NCI-H82 treated with DMSO at 0.1 percent for 48 hours (cell line): ENCODE data around the gene UNC5A.

ENCODE experiments used
- DNase-seq: peaks from one replicate; lab custom pipeline; 2025; ENCODE audit not compliant: unreplicated experiment; lab: John Stamatoyannopoulos, UW

Gene UNC5A

DNA sequence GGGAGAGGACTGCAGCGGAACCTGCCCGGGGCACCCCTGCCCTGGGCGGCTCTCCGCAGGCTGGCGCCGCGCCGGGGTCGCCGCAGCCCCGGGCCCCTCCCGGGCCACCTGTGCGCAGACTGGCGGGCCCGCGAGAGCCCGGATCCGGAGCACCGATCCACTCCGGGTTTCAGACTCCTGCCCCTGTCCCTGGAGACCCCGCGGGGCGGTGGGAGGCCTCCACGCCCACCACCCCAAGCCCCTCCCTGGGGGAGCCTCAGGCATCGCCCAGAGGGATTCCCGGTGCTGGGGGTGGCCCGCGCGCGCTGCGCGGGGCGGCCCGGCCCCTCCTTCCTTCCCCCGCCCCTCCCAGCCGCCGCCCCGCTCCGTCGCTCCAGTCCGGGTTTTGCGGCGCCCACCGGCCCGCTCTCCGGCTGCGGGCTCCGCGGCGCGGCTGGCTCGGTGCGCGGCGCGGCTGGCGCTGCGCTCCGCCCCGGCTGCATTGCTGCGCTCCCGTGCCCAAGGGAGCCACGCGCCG, at the start of gene UNC5A:
TSS of gene UNC5A (plus strand) at position 479 of the 517 bp plus-strand sequence. CDS start 192 bp downstream, outside the sequence.
- DNase-seq: peak; percentile 69

DNA sequence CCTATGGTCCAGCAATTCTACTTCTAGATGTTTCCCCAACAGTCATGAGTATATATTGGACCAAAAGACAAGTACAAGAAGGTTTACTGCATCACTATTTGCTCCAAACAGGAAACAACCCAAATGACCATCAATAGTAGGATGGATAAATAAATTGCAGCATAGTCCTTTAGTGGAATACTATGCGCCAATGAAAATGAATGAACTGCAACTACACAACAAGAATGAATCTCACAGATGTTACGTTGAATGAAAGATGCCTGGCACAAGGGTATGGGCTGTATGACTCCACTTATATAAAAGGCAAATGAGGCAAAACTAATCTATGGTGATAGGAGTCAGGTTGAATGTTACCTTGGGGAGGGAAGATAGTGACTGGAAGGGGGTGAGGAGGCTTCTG, 48.6 kb upstream of the UNC5A start:
- DNase-seq: no peak

DNA sequence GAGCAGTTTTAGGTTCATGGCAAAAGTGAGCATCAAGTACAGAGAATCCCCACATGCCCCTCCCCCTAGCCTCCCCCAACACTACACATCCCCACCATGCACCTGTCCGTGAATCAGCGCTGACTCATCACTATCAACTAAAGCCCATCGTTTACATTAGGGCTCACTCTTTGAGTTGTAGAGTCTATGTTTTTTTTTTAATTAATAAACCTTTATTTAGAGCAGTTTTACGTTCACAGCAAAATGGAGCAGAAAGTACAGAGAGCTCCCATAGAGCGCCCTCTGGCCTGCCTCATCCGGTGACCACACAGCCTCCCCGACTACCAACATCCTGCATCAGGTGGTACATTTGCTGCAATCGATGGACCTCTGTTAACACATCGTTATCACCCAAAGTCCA, 47.9 kb upstream of the UNC5A start:
- no peak for DNase-seq

DNA sequence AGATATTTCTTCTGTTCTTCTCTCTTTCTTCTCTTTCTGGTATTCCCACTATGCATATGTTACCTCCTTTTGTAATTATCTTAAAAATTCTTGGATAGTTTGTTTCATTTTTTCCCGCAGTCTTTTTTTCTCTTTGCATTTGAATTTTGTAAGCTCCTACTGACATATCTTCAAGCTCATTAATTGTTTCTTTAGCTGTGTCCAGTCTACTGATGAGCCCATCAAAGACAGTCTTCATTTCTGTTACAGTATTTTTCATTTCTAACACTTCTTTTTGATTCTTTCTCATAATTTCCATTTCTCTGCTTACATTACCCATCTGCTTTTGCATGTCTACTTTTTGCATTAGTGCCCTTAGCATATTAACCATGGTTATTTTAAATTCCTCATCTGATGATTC, 44.7 kb upstream of the UNC5A start:
- no peak for DNase-seq

DNA sequence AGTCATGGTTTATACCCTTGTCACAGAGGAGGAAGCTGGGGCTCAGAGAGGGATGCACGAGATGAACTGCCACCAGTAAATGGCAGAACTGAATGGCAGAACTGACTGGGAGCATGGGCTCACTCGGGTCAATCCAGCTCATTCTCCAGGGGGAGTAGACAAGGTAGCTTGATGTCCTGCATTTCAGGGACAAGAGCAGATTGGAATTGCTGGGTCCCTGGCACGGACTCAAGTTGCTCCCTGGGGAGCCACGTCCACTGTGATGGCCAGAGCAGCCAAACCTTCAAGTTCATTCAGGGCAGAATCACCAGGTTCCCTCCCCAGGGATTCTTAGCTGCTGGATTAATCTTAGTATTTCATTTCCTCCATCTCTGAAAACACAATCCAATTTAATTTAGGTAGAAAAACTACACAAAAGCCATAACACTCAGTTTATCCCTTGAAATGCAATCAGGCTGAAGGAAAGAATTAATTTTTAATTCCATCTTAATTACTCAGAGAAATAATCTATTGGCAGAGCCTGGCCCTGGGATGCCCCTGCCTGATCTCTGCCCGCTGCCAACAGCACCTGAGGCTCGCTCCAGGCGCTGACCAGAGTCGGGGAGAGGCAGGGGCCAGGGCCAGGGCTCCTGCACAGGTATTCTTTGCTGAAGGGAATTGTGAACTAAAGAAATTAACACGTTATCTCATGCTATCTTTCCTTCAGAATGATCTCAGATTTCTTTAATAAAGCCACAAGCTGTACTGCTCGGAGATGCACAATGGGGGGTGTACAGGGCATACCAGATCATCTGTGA, 42.0 kb upstream of the UNC5A start:
- no peak for DNase-seq

DNA sequence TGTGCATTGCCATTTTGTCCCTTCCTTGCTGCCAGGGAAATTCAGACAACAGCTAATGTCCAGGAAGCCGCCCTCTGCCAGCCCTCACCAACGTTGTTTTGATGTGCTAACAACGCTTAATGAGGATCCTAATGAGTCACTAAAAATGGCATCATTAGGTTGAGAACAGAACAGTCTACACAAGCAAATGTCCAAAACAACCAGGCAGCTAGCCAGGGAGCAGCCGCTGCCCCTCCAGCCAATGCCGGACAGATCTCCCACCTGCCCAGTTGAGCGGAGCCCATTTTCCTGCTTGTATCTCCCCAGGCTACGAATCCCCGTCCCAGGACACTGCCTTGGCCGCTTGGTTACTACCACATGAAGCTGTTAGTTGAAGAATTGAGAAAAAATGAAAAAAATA, 40.4 kb upstream of the UNC5A start:
- no peak for DNase-seq

DNA sequence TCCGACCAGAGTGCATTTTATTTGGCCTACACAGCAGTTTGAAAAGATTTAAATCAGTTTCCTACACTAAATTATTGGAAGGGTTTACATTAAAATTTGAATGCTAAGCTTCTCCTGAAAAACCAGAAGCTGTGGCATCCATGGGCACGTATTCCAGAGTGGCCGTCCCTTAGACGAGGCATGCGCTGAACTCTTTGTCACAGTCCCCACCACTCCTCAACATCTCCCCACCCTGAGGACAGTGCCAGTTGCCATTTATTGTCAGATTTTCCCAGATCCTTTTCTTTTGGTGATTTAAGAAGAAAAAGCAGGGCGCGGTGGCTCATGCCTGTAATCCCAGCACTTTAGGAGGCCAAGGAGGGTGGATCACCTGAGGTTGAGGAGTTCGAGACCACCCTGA, 39.9 kb upstream of the UNC5A start:
- DNase-seq: no peak

DNA sequence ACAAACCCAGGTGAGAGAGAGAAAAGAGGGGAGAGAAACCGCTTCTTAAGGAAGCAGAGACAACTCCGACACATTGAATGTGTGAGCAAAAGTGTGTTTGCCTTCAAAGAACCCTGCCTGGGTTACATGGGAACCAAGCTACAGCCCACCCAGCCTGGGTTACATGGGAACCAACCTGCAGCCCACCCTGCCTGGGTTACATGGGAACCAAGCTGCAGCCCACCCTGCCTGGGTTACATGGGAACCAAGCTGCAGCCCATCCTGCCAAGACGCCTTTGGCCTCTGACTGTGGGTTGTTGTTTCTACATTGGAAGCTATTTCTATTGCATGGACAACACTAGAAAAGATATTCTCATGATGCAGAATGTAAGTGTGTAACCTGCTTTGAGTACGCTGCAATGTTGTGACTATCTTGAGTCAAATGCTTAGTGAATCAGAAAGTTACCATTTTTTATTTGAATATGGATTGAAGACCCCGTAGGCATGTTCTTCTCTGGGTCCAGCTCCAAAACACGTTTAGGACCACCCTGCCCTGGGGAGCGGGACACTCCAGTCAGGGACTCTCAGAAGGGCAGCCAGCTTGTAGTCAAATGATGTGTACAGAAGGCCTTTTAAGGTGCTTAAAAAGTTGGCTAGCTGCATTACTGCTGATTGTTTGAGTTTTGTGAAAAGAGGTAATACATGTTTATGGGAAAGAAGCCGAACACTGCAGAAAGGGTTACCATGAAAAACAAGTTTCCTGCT, 39.1 kb upstream of the UNC5A start:
- DNase-seq: no peak

DNA sequence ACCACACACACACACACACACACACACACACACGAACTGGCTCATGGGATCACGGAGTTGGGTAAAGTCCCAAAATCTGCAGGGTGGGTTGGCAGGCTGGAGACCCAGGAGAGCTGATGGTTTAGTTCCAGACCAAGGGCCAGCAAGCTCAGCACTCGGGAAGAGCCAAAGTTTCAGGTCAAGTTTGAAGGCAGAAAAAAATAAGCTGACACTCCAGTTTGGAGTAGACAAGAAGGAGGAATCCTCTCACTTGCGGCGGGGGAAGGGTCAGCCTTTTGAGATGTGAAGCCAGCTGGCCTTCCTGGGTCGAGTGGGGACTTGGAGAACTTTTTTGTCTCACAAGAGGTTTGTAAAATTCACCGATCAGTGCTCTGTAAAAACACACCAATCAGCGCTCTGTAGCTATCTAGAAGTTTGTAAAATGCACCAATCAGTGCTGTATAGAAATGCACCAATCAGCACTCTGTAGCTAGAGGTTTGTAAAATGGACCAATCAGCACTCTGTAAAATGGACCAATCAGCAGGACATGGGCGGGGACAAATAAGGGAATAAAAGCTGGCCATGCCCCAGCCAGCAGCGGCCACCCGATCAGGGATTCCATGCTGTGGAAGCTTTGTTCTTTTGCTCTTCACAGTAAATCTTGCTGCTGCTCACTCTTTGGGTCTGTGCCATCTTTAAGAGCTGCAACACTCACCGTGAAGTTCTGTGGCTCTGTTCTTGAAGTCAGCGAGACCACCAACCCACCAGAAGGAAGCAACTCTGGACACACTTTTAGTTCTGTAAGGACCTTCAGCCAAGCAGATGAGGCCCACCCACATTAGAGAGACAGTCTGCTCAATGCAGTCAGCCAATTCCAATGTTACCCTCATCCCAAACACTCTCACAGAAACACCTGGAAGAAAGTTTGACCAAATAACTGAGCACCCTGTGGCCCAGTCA, 37.8 kb upstream of the UNC5A start:
- no peak for DNase-seq

DNA sequence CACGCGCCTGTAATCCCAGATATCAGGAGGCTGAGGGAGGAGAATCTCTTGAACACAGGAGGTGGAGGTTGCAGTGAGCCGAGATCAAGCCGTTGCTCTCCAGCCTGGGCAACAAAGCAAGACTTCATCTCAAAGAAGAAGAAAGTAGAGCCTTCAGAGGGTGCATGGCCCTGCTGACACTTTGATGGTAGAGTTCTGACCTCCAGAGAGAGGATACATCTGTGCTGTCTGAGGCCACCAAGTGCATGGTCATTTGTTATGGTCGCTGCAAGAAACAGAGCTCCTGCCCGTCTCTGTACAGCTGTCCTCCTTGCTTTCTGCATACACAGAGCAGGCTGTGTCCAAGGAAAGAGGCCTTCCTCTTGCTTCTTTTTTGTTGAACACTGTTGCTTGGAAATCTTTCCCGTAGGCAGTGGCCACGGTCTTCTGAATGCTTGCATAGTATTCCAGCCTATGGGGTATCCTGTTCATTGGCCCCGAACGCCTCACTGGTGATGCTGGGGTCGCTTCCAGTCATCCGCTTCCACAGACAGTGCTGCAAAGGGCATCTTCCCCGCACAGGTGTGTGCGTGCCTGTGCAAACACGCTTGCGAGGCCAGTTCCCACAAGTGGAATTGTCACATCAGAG, 36.8 kb upstream of the UNC5A start:
- no peak for DNase-seq

DNA sequence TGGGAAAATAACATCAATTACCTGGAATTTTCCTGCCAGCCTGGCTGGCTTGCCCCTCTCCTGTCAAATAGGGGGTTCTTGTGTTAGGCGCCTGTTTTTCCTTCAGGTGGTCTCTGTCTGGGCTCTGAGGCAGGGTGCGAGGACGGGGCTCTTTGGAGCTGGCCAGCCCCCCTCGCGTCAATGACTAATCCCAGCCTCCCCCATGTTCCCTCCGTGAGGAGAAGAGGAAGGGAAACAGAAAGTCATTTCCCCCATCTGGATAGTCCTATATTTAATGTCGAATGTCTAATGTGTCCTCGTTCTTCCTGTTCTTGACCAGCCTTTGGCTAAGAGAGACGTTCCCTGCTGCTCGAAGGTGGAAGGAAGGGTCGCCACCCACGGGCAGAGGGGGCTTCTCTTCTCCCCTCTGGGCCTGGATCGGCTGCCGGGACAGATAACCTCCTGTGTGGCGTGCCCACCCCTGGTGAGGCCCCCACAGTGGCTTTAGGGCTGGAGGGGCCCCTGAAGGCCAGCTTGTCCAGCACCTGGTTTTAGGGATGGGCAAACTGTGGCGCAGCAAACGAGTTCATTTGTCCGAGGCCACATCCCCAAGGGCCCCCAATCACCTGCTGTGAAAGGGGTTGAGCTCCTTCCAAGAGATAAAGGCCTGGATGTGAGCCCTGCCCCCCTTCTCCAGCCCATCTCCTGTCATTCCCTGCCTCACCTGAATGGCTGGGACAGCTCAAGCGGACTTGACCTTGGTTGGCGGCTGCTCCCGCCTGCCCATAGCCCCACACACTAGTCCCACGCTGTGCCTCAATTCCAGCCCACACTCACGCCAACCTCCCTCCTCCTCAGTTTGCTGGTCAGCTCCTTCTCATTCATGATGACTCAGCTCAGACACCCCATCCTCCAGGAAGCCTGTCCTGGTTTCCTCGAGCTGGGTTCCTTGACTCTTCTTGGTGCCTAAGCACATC, 35.9 kb upstream of the UNC5A start:
- DNase-seq: no peak

DNA sequence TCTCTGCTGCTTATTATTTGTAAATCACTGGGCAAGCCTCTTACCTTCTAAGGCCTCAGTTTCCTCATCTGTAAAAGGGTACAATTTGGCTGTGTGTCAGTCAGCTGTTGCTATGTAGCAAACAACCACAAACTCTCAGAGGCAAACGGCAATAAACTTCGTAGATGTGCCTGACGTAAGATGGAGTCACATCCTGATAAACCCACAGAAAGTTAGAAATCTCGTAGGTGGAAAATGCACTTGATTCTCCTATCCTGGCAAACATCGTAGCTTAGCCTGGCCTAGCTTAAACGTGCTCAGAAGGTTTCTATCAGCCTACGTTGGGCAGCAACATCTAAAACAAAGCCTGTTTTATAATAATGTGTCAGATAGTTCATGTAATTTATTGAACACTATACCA, 35.0 kb upstream of the UNC5A start:
- DNase-seq: no peak

DNA sequence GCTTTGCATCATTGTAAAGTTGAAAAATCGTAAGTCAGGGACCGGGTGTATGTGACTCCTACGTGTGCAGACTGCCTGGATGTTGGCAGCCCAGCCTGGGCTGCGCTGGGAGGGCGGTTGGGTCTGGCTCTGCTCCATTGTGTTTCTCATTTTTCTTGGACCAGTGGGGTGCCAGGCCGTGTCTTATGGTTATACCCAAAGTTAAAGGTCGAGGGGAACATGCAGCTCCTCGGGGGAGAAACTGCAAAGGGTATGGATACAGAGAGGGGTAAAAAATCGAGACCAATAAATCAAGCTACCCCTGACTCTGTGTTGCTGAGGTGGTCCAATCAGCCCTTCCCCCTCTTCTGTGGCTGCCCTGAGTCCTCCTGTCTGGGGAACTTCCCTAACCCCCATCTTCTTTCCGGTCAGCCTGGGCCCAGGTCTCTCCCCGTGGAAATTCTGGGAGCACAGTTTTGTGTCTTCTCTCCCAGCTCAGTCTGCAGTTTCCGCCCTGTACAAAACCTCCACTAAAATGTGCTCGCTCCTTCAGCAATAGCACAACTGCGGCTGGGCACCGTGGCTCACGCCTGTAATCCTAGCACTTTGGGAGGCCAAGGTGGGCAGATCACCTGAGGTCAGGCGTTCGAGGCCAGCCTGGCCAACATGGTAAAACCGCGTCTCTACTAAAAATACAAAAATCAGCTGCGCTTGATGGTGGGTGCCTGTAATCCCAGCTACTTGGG, 34.1 kb upstream of the UNC5A start:
- DNase-seq: no peak

DNA sequence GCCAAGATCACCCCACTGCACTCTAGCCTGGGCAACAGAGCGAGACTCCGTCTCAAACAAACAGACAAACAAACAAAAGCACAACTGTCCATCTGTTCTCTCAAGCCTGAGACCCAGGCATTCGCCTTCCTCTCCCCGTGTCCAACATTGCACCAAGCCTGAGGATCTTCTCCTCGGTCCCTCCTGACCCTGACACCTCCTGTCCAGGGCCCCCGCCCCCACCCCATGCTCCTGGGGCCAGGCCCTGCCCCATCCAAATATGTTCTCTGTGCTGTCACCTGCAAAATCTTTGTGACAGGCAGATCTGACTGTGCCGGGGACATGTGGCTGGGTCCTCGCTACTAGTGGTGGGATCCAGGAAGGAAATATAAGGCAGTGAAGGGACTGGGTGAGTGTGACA, 33.4 kb upstream of the UNC5A start:
- no peak for DNase-seq

DNA sequence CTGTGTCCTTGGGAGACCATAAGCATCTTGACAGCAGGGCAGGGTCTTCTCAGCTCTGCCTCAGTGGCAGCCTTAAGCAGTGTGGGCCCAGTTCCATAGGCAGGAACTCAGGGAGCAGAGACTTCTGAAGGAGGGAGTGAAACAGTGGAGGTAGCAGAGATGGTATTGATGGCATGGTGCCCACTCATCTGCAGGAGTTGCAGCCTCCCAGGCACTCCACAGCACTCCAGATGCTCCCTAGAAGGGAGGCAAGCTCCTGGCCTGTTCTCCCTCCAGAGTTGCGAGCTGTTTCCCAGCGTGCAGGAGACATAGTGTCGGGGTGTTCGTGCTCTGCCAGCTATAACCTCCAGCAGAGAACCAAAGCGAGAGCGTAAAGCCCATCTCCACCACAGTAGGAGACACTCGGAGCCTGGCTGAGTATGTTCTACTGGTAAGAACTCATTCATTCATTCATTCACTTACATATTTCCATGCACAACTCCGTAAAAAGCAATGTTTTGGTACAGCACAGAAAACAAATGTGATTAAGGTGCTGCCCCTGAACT, 31.4 kb upstream of the UNC5A start:
- DNase-seq: no peak

DNA sequence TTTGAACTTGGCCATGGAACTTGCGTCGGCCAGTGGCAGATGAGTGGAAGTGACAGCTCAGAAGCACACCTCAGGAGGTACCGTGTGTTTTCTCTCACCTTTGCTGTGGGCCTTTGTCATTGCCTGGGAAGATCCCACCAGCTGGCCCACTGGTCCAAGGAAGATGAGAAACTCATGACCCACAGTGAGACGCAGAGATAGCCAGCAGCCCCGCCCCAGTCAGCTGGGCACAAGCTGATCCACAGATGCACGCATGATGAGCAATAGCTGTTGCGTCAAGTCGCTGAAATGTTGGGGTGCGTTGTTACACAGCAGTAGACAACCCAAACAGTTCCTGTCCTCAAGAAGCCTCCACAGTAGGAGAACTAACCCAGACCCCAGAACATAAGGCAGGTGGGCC, 30.8 kb upstream of the UNC5A start:
- no peak for DNase-seq

DNA sequence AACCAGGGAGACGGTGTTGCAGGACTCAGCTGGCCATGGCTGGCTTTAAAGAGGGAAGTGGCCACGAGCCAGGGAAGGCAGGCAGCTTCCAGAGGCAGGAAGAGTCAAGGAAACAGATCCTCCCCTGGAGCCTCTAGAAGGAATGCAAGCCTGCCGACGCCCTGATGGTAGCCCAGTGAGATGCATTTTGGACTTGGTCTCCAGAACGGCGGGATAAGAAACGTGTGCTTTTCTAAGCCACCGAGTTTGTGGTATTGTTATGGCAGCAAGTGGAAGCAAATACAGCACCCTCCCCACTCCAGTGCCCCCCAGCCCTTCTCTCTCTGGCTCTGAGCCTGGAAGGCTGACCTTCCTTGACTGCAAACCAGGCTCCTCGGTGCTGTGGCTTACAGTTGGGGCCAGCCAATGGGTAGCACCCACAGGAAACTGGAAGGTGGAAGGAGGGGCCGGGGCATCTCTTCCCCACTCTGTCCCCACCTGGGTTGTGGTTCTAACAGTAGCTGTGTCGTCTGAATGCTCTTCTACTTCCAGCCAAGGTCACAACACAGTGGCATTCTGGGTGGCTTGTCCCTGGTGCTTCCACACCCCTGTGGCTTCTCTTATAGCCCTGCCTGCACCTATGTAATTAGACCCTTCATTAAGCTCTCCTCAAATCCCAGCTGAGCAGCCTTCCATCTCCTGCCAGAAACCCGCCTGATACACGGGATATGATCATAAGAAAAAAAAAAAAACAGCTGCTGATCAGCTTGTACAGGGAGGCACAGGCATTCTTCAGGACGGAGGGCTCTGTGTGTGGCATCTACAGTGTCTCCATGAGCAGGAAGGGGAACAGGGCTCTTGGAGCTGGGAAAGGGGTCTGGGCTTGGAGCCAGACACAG, 29.9 kb upstream of the UNC5A start:
- DNase-seq: no peak

DNA sequence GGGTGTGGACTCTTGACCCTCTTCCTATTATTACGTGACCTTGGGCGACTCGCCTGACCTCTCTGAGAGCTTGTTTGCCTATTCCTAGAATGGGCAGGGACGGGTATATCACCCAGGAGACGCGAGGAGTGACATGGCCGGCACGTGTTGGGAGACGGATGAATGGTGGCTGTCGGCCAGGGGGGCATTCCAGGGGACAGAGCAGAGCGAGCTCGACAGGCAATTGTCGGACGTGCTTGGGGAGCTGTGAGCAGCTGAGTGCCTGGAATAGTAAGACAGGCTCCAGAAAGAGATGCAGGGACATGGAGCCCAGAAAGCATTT, 29.3 kb upstream of the UNC5A start:
- DNase-seq: no peak
